MM.1S (cell line): Measurements from ENCODE around the gene GLYATL3.

Experiments
- DNase-seq: peaks from one replicate; pipeline ENCODE4 v3.0.0-alpha.2; 2015
- H2AFZ ChIP-seq: fragments of 300-600 bp; sonication (generic); 2 replicates; pipeline ENCODE4 v1.6.0; 2016; ENCODE audit warnings: antibody characterized with exemption, low read length
- H3F3A ChIP-seq: fragments of 300-600 bp; sonication (generic); 2 replicates; pipeline ENCODE4 v1.6.1; 2016; ENCODE audit warnings: mild to moderate bottlenecking, antibody characterized with exemption, low read length, moderate library complexity, mixed read lengths; ENCODE audit not compliant: insufficient read depth
- H3K27ac ChIP-seq: fragments of 300-600 bp; sonication (generic); 2 replicates; pipeline ENCODE4 v1.5.1; 2016; ENCODE audit warnings: mild to moderate bottlenecking, low read length
- H3K27me3 ChIP-seq: fragments of 300-600 bp; sonication (generic); replicated peaks from 2 replicates; pipeline ENCODE4 v1.6.0; 2016; ENCODE audit warnings: low read length; ENCODE audit not compliant: insufficient read depth
- H3K36me3 ChIP-seq: fragments of 300-600 bp; sonication (generic); replicated peaks from 2 replicates; pipeline ENCODE4 v1.6.1; 2016; ENCODE audit warnings: mild to moderate bottlenecking, low read length, mixed read lengths; ENCODE audit not compliant: insufficient read depth
- H3K4me1 ChIP-seq: fragments of 300-600 bp; sonication (generic); 2 replicates; pipeline ENCODE4 v1.6.1; 2016; ENCODE audit warnings: low read length, mixed read lengths
- H3K4me2 ChIP-seq: fragments of 300-600 bp; sonication (generic); 2 replicates; pipeline ENCODE4 v1.6.0; 2016; ENCODE audit warnings: low read depth, low read length
- H3K4me3 ChIP-seq: fragments of 300-600 bp; sonication (generic); 2 replicates; pipeline ENCODE4 v1.5.1; 2016; ENCODE audit warnings: low read length, mixed read lengths
- H3K79me2 ChIP-seq: fragments of 300-600 bp; sonication (generic); 2 replicates; pipeline ENCODE4 v1.6.1; 2016; ENCODE audit warnings: mixed run types, low read length, mixed read lengths
- H3K9ac ChIP-seq: fragments of 300-600 bp; sonication (generic); 2 replicates; pipeline ENCODE4 v1.6.1; 2016; ENCODE audit warnings: low read length, mixed read lengths
- H3K9me2 ChIP-seq: fragments of 300-600 bp; sonication (generic); replicated peaks from 2 replicates; pipeline ENCODE4 v1.6.1; 2016; ENCODE audit warnings: mild to moderate bottlenecking, low read length, mixed read lengths; ENCODE audit not compliant: insufficient read depth
- H3K9me3 ChIP-seq: fragments of 300-600 bp; sonication (generic); replicated peaks from 2 replicates; pipeline ENCODE4 v1.6.1; 2016; ENCODE audit warnings: mild to moderate bottlenecking, low read length, mixed read lengths; ENCODE audit not compliant: insufficient read depth
- H4K20me1 ChIP-seq: fragments of 300-600 bp; sonication (generic); 2 replicates; pipeline ENCODE4 v1.6.1; 2016; ENCODE audit warnings: mild to moderate bottlenecking, low read length, moderate library complexity, mixed read lengths; ENCODE audit not compliant: insufficient read depth
- CTCF ChIP-seq: fragments of 300-600 bp; sonication (generic); IDR thresholded peaks from 2 replicates; pipeline ENCODE4 v1.5.1; 2016; ENCODE audit warnings: antibody characterized with exemption, low read length, mixed read lengths
- EZH2 ChIP-seq: fragments of 300-600 bp; sonication (generic); optimal IDR thresholded peaks from 2 replicates; pipeline ENCODE3; 2017; ENCODE audit warnings: low read depth, mild to moderate bottlenecking, antibody characterized with exemption, low read length, mixed read lengths
- EZH2phosphoT487 ChIP-seq: fragments of 300-600 bp; sonication (generic); IDR thresholded peaks from 2 replicates; pipeline ENCODE4 v1.6.1; 2018; ENCODE audit warnings: antibody characterized with exemption, low read length

The GLYATL3 gene

GRCh38 chr6:49516147-49516505, 16.4 kb downstream of the GLYATL3 start:
- Histone ChIP-seq H3K79me2 (no peaks in the 10 kb centered on the region), H4K20me1 (no peaks in the 10 kb centered on the region)
- TF ChIP-seq EZH2phosphoT487, result no peak
- no peak for TF ChIP-seq EZH2
- no peak for TF ChIP-seq CTCF

GRCh38 chr6:49517919-49518318, 18.2 kb downstream of the GLYATL3 start:
- Histone ChIP-seq H4K20me1 (no peaks in the 10 kb centered on the region), H3K4me1 (no peaks in the 10 kb centered on the region), H3K79me2 (no peaks in the 10 kb centered on the region), H3K27ac (no peak overlapping the region), H3K27me3 (no peaks in the 10 kb centered on the region), H3K9me3 (no peaks in the 10 kb centered on the region), H3K36me3 (no peaks in the 10 kb centered on the region), H3K4me3 (no peak overlapping the region), H2AFZ (no peak overlapping the region), H3F3A (no peaks in the 10 kb centered on the region), H3K9ac (no peak overlapping the region), H3K4me2 (no peak overlapping the region), H3K9me2 (no peaks in the 10 kb centered on the region)
- TF ChIP-seq EZH2phosphoT487 (no peak), CTCF (no peak), EZH2 (no peak)
- DNase-seq, result no peak

More at GRCh38 chr6:49516147-49516505, 16.4 kb downstream of the GLYATL3 start:
- Histone ChIP-seq H3K4me2 (no peak overlapping the region), H3K9me3 (no peaks in the 10 kb centered on the region), H3F3A (no peaks in the 10 kb centered on the region), H3K9ac (no peak overlapping the region), H2AFZ (no peak overlapping the region), H3K4me3 (no peak overlapping the region), H3K36me3 (no peaks in the 10 kb centered on the region), H3K27ac (no peak overlapping the region), H3K27me3 (no peaks in the 10 kb centered on the region), H3K9me2 (no peaks in the 10 kb centered on the region), H3K4me1 (no peaks in the 10 kb centered on the region)
- DNase-seq, result no peak

- H3K9me2 ChIP-seq, result no peaks in the 10 kb centered on the region
- no peaks in the 10 kb centered on the region for H3F3A ChIP-seq
- H3K36me3 ChIP-seq, result no peaks in the 10 kb centered on the region
- no peak overlapping the region for H3K4me3 ChIP-seq
- DNase-seq, result no peak
- H3K9ac ChIP-seq, result no peak overlapping the region
- no peaks in the 10 kb centered on the region for H3K4me1 ChIP-seq
- no peak overlapping the region for H3K27ac ChIP-seq
- H2AFZ ChIP-seq, result no peak overlapping the region
- H4K20me1 ChIP-seq, result no peaks in the 10 kb centered on the region
- no peak overlapping the region for H3K4me2 ChIP-seq
- H3K9me3 ChIP-seq, result no peaks in the 10 kb centered on the region
- TF ChIP-seq EZH2phosphoT487 (no peak), EZH2 (no peak), CTCF (no peak)
- H3K79me2 ChIP-seq, result no peaks in the 10 kb centered on the region
- no peaks in the 10 kb centered on the region for H3K27me3 ChIP-seq
These were observed 19.9 kb downstream of the GLYATL3 start for GRCh38 chr6:49519660-49520059.
